ENCODE data around the gene RIPOR2. TPM values are rescaled to one million over a fixed set of nuclear protein-coding genes. Genes with fewer than 3 reads are reported as not detected.

Gene RIPOR2
- total RNA-seq, 1 experiment from 2014 or later, result 5.0 TPM

GRCh38 chr6:24861934-24862333 lies 73.8 kb downstream of the RIPOR2 start:
- TF ChIP-seq CTCF (conservative IDR thresholded peaks at IDR 0.05), result no peak

More at GRCh38 chr6:24861934-24862333, 73.8 kb downstream of the RIPOR2 start:
- no peaks in the 10 kb centered on the region for H3K9me3 ChIP-seq (ENCODE audit: control insufficient read depth, low read depth, low read length)
- no peak overlapping the region for H3K4me2 ChIP-seq (ENCODE audit: insufficient read depth, insufficient read length, low read length)
- H3K79me2 ChIP-seq (ENCODE audit: insufficient read depth, low read length), result no peaks in the 10 kb centered on the region
- no peak overlapping the region for H4K91ac ChIP-seq (ENCODE audit: insufficient read length, low read depth, low read length)
- no peak overlapping the region for H4K8ac ChIP-seq (replicated peaks; ENCODE audit: insufficient read length, low read depth, low read length)
- H2BK120ac ChIP-seq (ENCODE audit: low read depth, low read length, poor library complexity, severe bottlenecking), result no peak overlapping the region
- no peak for DNase-seq
- H3K18ac ChIP-seq (ENCODE audit: insufficient read length, low read depth, low read length), result no peak overlapping the region
- H3K9ac ChIP-seq (ENCODE audit: extremely low read depth, insufficient read length, low read length), result no peak overlapping the region
- no peak overlapping the region for H4K5ac ChIP-seq (ENCODE audit: insufficient read length, low read depth, low read length)
- no peak overlapping the region for H3K27ac ChIP-seq (ENCODE audit: insufficient read length, low read depth, low read length)
- H2AK5ac ChIP-seq (ENCODE audit: insufficient read length, low read length), result no peak overlapping the region
- H2AFZ ChIP-seq (ENCODE audit: low read length), result no peak overlapping the region
- H2BK15ac ChIP-seq (ENCODE audit: low read depth, low read length), result no peak overlapping the region
- H3K23me2 ChIP-seq (ENCODE audit: insufficient read length, low read depth, low read length, poor library complexity, severe bottlenecking), result no peaks in the 10 kb centered on the region
- H3T11ph ChIP-seq (ENCODE audit: low read length), result no peak overlapping the region
- H3K56ac ChIP-seq (ENCODE audit: insufficient read length, low read depth, low read length), result no peak overlapping the region
- H3K36me3 Mint-ChIP-seq (ENCODE audit: insufficient read depth in 1 of 3, low read depth in 3 of 3), result peaks cover 18 to 26% (median 20%) of the 10 kb centered on the region in 3 experiments; a peak in 5 of 7 replicates
- no peak overlapping the region for H2BK12ac ChIP-seq (ENCODE audit: insufficient read length, low read depth, low read length)
- no peak overlapping the region for H3K4me3 Mint-ChIP-seq
- H3K4me1 Mint-ChIP-seq, result peaks cover 17 to 25% of the 10 kb centered on the region in 2 experiments
- no peak overlapping the region for H3K27ac Mint-ChIP-seq
- no peak overlapping the region for H2BK5ac ChIP-seq (ENCODE audit: insufficient read length, low read length)
- no peaks in the 10 kb centered on the region for H3K4me1 ChIP-seq (ENCODE audit: insufficient read depth, low read length)
- H3K27me3 Mint-ChIP-seq (ENCODE audit: low read depth), result no peaks in the 10 kb centered on the region
- no peaks in the 10 kb centered on the region for H3K27me3 ChIP-seq (ENCODE audit: insufficient read depth, low read length)
- H3K4ac ChIP-seq (ENCODE audit: low read depth, low read length), result no peak overlapping the region
- H3K14ac ChIP-seq (ENCODE audit: insufficient read depth, low read length), result no peak overlapping the region
- H3K79me1 ChIP-seq (ENCODE audit: insufficient read depth, low read depth, low read length, poor library complexity, severe bottlenecking), result no peaks in the 10 kb centered on the region
- H3K23ac ChIP-seq (ENCODE audit: insufficient read length, low read depth, low read length), result no peak overlapping the region
- no peaks in the 10 kb centered on the region for H4K20me1 ChIP-seq (ENCODE audit: control insufficient read depth, insufficient read depth, insufficient read length)
- no peak overlapping the region for H2BK20ac ChIP-seq (ENCODE audit: low read depth, low read length, poor library complexity, severe bottlenecking)
- WGBS (ENCODE audit: extremely low coverage, insufficient read length, low lambda C conversion rate), result no CpG with 5 or more reads among the region's 2 CpGs
- H3K9me3 Mint-ChIP-seq, result no peaks in the 10 kb centered on the region

Data from H9 (cell line).